HG03196 (cell line): ENCODE results near the gene SERTAD1.

Source experiments
- ATAC-seq: cut with Tn5 transposase; IDR thresholded peaks from one replicate; pipeline ENCODE4 v1.9.1; 2021; ENCODE audit not compliant: unreplicated experiment

SERTAD1 gene

DNA sequence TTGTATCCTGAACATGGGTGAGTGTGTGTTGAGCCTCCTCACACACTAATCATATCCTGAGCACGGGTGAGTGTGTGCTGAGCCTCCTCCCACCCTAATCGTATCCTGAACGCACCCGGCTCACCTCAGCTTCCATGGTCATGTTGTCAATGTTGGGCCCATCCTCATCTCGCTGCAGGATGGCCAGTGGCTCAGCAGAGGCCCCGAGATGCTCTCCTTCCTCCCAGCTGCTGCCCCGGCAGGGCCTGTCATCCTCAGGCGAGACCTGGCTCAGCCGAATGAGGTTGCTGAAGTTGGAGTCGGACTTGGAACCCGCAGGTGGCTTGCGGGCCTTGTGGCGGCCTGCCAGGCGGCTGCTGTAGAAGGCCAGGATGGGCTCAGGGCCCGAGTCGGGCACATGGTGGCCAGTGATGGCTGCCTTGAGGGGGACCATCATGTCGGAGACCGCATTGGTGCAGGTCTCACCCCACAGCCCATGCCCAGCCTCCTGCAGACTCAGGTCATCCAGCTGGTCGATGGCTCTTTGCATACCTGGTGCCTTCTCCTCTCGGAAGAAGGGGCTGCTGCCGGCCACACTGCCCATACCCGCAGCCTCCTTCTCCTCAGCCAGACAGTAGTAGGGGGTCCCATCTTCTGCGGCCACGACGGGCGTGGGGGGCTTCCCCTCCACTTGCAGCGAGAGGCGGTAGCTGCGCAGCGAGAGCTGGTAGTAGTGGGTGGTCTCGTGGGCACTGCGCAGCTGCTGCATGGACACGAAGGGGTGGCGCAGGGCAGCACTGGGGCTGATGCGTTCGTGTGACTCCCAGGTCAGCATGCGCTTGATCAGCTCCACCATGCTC is 45.4 kb downstream of the SERTAD1 start:
- no peak for ATAC-seq

DNA sequence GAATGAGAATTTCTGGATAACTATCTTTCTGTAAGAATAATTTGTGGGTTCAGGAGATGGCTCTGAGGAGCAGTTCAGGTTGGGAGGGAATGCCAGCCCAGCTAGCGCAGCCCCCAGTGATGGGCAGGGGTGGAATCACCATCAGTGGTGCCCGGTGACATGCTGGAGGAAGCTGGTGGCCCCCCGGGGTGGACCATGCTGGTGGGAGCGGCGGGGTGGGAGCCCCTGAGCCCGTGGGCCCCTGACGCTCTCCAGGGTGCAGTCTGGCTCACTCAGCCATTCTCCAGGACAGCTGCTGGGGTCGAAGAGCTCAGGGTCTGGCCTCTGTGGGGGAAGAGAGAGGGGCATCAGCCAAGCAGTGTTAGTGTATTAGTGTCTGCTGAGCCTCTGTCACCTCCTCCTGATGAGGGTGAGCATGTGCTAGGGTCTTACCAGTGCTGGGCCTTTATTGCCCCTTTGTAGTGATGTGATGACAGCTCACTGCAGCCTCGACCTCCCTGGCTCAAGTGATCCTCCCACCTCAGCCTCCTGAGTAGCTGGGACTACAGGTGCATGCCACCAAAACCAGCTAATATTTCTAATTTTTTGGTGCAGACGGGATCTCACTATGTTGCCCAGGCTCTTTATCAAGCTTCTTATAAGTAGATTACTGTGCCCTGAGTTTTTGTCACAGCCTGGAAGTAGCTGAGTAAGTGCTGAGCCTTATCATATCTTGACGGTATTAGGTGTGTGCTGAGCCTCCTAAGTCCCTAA is 46.2 kb downstream of the SERTAD1 start:
- no peak for ATAC-seq

DNA sequence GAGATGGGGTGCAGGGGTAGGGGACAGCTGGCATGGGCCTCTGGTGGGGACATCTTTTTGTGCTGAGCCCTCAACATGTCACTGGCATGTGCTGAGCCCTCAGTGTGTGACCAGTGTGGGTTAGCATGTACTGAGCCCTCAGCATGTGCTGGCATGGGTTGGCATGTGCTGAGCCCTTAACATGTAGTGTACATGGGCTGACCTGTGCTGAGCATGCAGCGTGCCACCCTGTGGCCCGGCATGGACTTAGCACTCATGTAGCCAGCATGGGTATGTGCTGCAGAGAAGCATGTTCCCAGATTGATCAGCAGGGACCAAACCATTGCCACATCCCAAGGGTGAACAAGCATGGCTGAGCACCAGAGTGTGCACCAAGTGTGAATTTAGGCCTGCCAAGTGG is 47.3 kb downstream of the SERTAD1 start:
- ATAC-seq: no peak

GRCh38 chr19:40377876-40378385 is 47.9 kb downstream of the SERTAD1 start:
- no peak for ATAC-seq

GRCh38 chr19:40376286-40376862 is 49.4 kb downstream of the SERTAD1 start:
- no peak for ATAC-seq

- ATAC-seq: no peak
Observed at GRCh38 chr19:40374084-40374483, 51.7 kb downstream of the SERTAD1 start.

DNA sequence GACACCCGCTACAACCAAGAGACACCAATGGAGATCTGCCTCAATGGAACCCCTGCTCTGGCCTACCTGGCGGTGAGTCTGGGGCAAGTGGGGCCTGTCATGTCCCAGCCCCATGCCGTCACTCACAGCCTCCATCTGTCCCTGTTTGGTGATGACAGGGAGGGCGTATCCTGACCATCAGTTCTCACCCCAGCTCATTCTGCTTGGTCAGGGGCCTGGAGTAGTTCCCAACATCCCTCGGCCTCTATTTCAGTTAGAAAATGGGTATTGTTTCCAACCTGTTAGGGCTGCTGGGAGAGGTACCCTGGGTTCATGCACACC is 54.0 kb downstream of the SERTAD1 start:
- no peak for ATAC-seq
